Stimulated activated naive CD4-positive, alpha-beta T cell treated with Interleukin-2 at 50 U/mL for 16 hours (primary cell): ENCODE results near the gene MMP27.
"Not testable (repeated sequence)": the region's sequence is repeated elsewhere in the genome, so short reads cannot be mapped to it uniquely, and the experiment has no call there.

ENCODE experiments used
- DNase-seq: peaks from one replicate; lab custom pipeline; 2025; lab: John Stamatoyannopoulos, UW

Gene MMP27, protein sequence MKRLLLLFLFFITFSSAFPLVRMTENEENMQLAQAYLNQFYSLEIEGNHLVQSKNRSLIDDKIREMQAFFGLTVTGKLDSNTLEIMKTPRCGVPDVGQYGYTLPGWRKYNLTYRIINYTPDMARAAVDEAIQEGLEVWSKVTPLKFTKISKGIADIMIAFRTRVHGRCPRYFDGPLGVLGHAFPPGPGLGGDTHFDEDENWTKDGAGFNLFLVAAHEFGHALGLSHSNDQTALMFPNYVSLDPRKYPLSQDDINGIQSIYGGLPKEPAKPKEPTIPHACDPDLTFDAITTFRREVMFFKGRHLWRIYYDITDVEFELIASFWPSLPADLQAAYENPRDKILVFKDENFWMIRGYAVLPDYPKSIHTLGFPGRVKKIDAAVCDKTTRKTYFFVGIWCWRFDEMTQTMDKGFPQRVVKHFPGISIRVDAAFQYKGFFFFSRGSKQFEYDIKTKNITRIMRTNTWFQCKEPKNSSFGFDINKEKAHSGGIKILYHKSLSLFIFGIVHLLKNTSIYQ

DNA sequence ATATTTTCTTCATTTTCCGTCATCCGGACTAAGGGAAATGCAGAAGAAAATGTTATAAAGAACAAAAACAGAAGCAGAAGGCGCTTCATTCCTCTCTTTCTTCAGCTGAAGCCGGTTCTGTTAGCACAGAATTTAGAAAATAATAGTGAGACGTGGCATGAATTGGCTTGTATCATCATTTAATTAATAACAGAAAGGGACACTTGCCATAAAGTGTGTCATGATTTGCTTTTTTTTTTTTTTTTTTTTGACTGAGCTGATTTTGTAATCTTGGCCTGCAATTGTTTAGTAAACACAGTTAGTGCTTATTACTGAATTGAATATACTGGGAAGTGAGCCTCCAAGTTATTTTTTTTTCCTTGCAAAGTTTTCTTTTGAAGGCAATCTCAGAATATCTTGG is at the start of gene MMP27:
MMP27 (minus strand) TSS at position 144 of the 400 bp plus-strand sequence; CDS start at position 89, 55 bp downstream.
- DNase-seq: no peak

DNA sequence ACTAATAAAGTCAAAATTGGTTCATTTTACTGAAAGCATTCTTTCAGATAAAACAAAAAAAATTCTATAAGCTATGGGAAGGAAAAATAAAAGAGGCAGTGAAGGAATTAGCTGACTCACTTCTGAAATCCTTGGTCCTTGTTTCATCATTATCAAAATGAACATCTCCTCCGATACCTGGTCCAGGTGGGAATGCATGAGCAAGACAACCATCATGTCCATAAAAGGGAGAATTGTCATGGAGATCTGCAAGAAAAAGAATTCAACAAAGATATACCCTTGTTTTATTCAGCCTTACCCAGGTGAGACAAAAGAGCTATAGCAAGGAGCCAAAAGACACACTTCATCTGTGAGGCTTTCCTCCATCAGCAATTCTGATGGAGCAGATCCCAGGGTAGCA is 47.7 kb upstream of the MMP27 start:
- DNase-seq: no peak

GRCh38 chr11:102751673-102752072 is 46.1 kb upstream of the MMP27 start:
- DNase-seq: no peak

- no peak for DNase-seq
Measured at GRCh38 chr11:102749101-102749722, 43.6 kb upstream of the MMP27 start.

DNA sequence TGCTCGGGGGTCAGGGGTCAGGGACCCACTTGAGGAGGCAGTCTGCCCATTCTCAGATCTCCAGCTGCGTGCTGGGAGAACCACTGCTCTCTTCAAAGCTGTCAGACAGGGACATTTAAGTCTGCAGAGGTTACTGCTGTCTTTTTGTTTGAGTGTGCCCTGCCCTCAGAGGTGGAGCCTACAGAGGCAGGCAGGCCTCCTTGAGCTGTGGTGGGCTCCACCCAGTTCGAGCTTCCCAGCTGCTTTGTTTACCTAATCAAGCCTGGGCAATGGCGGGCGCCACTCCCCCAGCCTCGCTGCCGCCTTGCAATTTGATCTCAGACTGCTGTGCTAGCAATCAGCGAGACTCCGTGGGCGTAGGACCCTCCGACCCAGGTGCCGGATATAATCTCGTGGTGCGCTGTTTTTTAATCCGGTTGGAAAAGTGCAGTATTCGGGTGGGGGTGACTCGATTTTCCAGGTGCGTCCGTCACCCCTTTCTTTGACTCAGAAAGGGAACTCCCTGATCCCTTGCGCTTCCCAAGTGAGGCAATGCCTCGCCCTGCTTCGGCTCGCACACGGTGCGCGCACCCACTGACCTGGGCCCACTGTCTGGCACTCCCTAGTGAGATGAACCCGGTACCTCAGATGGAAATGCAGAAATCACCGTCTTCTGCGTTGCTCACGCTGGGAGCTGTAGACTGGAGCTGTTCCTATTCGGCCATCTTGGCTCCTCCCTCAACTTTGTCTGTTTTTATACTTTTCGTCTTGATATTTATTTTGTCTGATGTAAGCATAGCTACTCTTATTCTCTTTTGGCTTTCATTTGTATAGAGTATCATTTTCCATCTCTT is 41.4 kb upstream of the MMP27 start:
- DNase-seq: not testable (repeated sequence)

DNA sequence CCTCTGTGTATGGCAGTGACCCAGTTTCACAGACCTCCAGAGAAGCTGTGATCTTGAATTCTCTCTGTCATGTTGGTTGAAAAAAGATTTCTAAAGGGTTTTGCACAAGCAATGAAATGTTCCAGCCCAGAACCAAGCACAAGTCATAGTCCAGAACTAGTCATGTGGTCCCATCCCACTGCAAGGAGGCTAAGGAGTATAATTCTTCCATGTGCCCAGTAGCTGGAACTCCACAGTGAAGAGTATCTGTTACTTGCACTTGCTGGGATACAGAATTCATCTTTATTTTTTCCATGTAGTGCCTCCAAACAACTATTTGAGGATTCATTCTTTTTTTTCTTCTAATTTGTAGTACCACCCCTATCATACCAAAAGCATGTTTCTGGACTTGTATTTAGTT is 29.1 kb upstream of the MMP27 start:
- DNase-seq: no peak

GRCh38 chr11:102733232-102733875 is 27.8 kb upstream of the MMP27 start:
- DNase-seq: no peak

- DNase-seq: not testable (repeated sequence)
Measured at GRCh38 chr11:102730944-102731343, 25.4 kb upstream of the MMP27 start.

GRCh38 chr11:102729849-102730815 is 24.6 kb upstream of the MMP27 start:
- no peak for DNase-seq

GRCh38 chr11:102727890-102728289 is 22.3 kb upstream of the MMP27 start:
- no peak for DNase-seq

DNA sequence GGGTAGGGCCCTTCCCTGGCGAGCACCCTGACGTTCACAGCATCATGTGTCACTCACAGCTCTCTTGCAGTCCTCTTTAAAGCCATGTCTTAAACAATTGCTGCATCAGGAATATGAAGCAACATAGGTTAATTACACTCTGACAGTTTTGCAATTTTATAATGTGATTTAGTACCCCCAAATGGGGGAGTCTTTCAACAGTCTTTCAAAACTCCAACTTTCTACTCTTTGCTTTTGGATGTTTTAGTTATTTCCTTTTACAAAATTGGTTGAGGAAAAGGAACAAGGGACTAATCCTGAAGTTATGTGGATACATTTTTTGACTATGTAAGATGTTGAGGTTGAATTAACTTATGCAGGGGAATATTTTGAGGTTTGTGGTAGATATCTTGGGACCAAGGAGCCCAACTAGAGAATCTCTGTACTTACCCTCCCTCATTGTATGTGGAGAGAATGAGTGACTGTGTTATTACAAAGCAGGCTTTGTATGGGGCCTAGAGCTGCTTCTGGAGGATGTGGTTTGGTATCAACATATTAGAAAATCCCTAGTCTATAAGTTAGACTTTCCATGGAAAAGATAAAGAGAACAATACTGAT is 19.4 kb upstream of the MMP27 start, which contains the start of gene MMP8:
MMP8 (minus strand) TSS at position 51 of the 597 bp plus-strand sequence. CDS start 99 bp downstream, outside the sequence.
- no peak for DNase-seq

GRCh38 chr11:102722821-102723220 is 17.3 kb upstream of the MMP27 start:
- no peak for DNase-seq

- DNase-seq: no peak
Measured at GRCh38 chr11:102719620-102720277, 14.2 kb upstream of the MMP27 start.

DNA sequence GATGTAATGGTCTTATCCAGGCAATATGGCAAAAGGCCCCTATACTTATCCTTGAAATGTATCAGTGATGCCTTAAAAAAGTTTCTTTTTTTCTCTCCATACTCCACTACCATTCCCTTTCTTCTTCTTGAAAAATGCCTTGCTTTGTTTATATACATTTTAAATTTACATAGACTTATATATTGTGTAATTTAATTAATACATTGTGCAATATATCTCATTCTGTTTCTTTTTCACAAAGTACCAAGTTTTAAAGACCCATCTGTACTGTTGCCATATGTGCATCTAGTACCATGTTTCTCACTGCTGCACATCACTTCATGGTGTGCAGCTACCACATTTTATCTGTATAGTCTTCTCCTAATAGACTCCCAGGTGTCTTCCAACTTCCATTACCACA is 11.7 kb upstream of the MMP27 start:
- no peak for DNase-seq

- no peak for DNase-seq
Measured at GRCh38 chr11:102716527-102716926, 11.0 kb upstream of the MMP27 start.

- DNase-seq: no peak
Measured at GRCh38 chr11:102712137-102712536, 6.6 kb upstream of the MMP27 start.

GRCh38 chr11:102709201-102709945 is 3.8 kb upstream of the MMP27 start:
- no peak for DNase-seq

DNA sequence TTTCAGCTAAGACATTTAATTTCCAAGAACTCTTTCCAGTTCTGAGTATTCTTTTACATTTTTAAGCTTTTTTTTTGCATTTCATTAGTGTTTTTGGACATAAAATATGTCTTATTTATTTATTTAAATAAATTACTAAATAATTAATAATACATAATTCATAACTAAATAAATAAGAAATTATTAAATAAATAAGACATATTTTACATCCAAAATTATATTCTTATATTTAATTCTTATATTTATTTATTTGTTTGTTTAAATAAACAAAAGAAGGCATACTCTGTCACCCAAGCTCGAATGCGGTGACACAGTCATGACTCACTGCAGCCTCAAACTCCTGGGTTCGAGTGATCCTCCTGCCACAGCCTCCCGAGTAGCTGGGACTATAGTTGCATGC is 3.1 kb upstream of the MMP27 start:
- DNase-seq: no peak

- no peak for DNase-seq
Measured at GRCh38 chr11:102704841-102705240, 728 bp downstream of the MMP27 start.
